Urinary bladder (tissue), 4 donors: ENCODE measurements around the gene PTGIS. TPM values are rescaled to one million over a fixed set of nuclear protein-coding genes. Genes with fewer than 3 reads are reported as not detected.

Experiments
- DNase-seq: peaks from one replicate; pipeline ENCODE4 v3.0.0-alpha.2; 2015; ENCODE audit errors: extremely low spot score
- H3K27ac ChIP-seq: one replicate; pipeline ENCODE4 v1.5.1; 2013; ENCODE audit warnings: low read depth, mild to moderate bottlenecking, moderate library complexity
- H3K36me3 ChIP-seq: one replicate; pipeline ENCODE4 v1.6.1; 2013; ENCODE audit warnings: mild to moderate bottlenecking, moderate library complexity; ENCODE audit not compliant: insufficient read depth
- H3K4me1 ChIP-seq: one replicate; pipeline ENCODE4 v1.6.1; 2013; ENCODE audit warnings: mild to moderate bottlenecking, moderate library complexity; ENCODE audit not compliant: insufficient read depth
- H3K4me3 ChIP-seq: one replicate; pipeline ENCODE4 v1.5.1; 2013; ENCODE audit warnings: low read depth, low read length
- WGBS: extraction: QIAGEN DNeasy Blood & Tissue Kit; methylation state at CpG from one replicate; pipeline ENCODE4 v1.1.7; 2013; 5-methylcytosine and 5-hydroxymethylcytosine counted together
- polyA plus RNA-seq: library from polyadenylated mRNA; stranded (reverse); fragments of 200-250 nt; gene quantifications from one replicate; pipeline ENCODE4 v1.2.3, GENCODE V29; 2013
- total RNA-seq: library from RNA; depleted of rRNA; stranded (reverse); fragments of >200 nt; gene quantifications from one replicate; pipeline ENCODE4 v1.2.3, GENCODE V29; 2014
- donor health status: healthy with polysubstance abuse.
- donor health status: healthy.

Gene PTGIS
- total and polyA plus RNA-seq, 2 donors, result 118 to 142 TPM

DNA sequence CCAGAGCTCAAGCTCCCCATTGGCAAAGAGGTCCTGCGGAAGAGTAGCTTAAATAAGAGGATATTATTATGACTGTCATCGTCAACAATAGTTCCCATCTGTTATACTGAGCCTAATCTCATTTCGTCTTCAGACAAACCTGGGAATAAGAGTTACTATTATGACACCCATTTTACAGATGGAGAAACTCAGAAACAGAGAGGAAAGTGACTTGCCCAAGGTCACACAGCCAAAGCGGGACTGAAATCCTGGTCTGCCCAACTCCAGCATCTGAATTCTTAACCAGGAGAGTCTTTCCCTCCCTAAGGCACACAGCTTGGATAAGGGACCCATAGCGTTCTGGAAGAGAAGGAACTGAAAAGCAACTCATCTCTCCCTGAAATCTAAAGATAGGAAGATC lies 23.4 kb downstream of the PTGIS start:
- H3K27ac ChIP-seq, result no peak overlapping the region
- DNase-seq, result no peak
- H3K4me3 ChIP-seq, result no peak overlapping the region
- H3K36me3 ChIP-seq, result no peaks in the 10 kb centered on the region
- 93% methylated on average over 5 of the region's 5 CpGs for WGBS
- H3K4me1 ChIP-seq, result no peaks in the 10 kb centered on the region

DNA sequence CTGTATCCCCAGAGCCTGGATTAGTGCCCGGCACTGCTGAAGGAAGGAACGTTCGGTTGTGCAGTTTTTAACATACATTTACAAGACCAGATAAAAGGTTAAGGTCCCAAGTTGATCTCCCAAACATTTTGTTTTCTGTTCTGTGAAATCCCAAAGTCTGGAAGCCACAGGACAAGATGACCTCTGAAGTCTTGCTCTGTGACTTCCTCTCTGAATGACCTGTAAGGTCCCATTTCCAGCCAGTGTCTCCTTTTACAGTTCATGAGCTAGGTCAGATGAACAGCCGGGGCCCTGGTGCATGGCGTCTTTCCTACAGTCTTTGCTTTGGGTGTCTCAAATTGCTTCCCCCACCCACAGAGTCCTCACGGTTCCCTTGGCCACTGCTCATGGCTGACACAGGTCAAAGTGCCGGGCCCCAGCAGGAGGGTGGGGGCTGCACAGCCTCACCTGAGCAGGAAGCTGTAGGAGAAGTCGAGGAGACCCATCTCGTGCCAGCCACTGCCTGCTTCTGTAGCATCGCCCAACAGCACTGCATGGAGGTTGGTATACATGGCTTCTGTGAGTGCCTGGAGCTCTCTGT lies 24.0 kb downstream of the PTGIS start:
- Histone ChIP-seq H3K27ac (no peak overlapping the region), H3K36me3 (no peaks in the 10 kb centered on the region), H3K4me3 (no peak overlapping the region), H3K4me1 (no peaks in the 10 kb centered on the region)
- WGBS, result 73% methylated on average over 10 of the region's 10 CpGs
- DNase-seq, result no peak

DNA sequence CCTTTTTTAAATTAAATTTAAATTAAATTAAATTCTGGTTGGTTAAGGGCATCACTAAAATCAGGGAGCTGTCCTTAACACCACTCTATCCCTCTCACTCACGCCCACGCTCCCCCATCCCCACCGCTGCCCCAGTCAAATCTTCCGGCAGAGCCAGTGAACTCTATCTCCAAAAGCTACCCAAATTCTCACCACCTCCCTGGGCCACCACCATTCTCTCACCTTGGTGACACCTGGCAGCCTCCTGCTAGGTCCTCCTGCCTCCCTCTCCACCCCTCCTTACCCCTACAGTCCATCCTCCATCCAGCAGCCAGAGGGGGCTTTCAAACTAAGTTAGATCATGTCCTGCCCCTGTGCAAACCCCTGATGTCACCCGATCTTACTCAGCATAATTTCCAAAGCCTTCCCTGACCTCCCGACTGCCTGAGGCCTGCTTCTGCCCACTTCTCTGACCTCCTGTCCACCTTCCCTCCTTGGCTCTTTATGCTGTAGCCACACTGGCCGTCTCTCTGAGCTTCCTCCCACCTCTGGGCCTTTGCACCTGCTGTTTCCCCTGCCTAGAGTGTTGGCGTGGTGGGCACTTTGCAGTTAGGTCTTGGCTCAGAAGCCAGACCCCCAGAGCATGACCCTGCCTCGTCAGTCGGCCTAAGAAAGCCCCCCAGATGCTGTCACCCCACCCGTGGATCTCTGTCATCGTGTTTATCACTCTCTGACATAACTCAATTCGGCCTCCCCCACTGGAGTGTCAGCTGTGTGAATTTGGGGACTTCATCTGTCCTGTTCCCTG lies 24.7 kb downstream of the PTGIS start:
- Histone ChIP-seq H3K4me3 (no peak overlapping the region), H3K27ac (no peak overlapping the region), H3K4me1 (no peaks in the 10 kb centered on the region), H3K36me3 (no peaks in the 10 kb centered on the region)
- WGBS, result 81% methylated on average over 13 of the region's 13 CpGs
- no peak for DNase-seq

DNA sequence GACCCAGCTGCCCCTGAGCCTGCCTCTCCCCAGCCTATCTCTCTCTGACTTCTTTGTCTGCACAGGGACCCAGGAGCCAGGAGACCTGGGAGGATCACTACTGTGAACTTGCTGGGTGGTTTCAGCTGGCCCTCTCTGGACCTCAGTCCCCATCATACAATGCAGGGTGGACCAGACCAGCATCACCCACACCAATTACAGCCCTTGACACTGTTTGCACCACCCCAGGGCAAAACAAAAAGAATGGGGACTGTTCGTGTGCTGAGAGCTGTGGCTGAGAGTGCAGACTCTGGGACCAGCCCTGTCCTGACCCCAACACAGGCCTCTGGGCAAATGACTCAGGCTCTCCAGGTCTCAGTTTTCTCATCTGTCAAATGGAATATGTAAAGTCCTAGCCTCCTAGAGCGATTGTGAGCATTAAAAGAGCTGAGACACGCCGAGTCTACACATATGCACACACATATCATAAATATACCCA lies 25.4 kb downstream of the PTGIS start:
- Histone ChIP-seq H3K27ac (no peak overlapping the region), H3K36me3 (no peaks in the 10 kb centered on the region), H3K4me3 (no peak overlapping the region), H3K4me1 (no peaks in the 10 kb centered on the region)
- WGBS, result 85% methylated on average over 4 of the region's 4 CpGs
- DNase-seq, result no peak

DNA sequence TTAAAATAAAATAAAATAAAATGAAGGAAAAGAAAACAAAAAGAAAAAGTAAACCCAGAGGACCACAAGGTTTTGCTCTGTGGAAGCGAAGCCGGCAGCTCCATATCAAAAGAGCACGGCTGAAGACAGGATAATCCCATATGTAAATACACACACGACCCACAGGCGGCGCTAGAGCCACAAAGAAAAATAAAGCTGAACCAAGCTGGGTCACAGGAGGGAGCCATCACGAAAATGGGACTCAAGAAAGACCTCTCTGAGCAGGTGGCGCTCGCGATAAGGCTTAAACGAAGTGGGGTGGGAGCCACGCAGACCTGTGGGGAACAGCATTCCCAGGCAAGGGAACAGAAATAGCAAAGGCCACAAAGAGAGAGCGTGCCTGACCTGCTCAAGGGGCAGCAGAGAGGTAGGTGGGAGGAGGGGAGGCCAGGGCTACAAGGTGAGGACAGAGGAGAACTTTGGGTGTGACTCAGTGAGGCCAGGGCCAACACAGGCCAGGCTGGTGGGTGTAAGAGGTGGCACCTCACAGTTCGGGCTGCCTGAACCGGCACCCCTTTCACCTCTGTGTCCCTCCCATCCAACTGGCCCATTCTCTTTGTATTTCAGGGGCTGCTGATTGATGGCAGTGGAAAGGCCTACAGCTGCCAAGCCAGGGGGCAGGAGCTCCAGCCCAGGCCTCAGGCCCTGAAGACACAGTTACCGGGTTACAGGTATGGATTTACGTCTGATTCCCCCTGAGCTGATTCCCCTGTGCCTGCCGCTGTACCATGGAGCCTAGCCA lies 26.0 kb downstream of the PTGIS start:
- Histone ChIP-seq H3K36me3 (no peaks in the 10 kb centered on the region), H3K4me1 (no peaks in the 10 kb centered on the region), H3K27ac (no peak overlapping the region), H3K4me3 (no peak overlapping the region)
- DNase-seq, result no peak
- 48% methylated on average over 18 of the region's 18 CpGs for WGBS

DNA sequence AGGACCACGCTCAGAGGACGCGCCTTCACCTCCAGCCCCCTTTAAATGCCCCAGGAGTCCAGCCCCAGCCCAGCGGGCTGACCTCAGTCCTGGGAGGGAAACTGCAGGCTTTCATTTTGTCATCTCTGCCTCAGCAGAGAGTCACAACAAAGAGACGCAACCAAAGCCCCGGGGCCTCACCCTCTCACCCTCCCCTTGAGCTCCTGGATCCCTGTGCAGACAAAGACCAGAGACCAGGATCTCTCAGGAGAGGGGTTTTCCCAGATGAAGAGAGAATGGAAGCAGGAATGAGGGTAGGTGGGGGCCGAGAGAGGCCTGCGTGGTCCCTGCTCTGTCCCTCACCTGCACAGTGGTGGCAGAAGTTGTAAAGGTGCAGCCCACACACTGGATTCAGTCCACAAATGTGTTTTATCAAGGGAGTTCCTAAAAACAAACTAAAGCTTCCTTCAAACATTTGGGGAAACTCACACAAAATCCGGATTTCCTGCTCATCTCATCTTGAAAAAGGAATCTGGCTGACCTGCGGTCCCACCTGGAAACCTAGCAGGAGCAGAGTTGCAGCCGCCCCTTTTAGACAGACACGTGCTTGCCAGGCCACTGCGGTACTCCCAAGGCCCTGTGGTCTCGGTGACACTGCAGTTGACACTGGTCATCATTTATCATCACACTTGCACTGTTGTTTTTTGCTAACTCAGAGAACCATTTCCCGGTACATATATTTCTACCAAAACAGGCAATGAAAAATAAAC lies 27.1 kb downstream of the PTGIS start:
- Histone ChIP-seq H3K4me3 (no peak overlapping the region), H3K27ac (no peak overlapping the region), H3K4me1 (no peaks in the 10 kb centered on the region), H3K36me3 (no peaks in the 10 kb centered on the region)
- DNase-seq, result no peak
- WGBS, result 89% methylated on average over 15 of the region's 15 CpGs

DNA sequence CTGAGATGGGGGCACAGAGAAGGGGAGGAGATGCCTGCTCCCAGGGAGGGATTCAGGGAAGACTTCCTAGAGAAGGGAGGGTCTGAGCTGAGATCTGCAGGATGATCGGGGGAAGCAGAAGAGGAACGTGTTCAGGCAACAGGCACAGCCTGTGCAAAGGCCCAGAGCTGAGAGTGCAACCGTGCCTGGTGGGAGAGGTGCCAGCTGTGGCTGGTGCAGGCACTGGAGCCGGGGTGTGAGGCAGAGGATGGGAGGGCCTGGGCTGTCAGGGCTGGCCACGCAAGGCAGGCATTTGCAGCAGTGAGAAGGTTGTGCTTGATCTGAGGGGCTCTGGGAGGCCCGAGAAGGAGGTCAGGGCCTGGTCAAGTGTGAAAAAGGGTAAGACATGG lies 27.7 kb downstream of the PTGIS start:
- 83% methylated on average over 6 of the region's 6 CpGs for WGBS
- DNase-seq, result no peak
- no peaks in the 10 kb centered on the region for H3K36me3 ChIP-seq
- H3K27ac ChIP-seq, result no peak overlapping the region
- H3K4me3 ChIP-seq, result no peak overlapping the region
- H3K4me1 ChIP-seq, result no peaks in the 10 kb centered on the region

DNA sequence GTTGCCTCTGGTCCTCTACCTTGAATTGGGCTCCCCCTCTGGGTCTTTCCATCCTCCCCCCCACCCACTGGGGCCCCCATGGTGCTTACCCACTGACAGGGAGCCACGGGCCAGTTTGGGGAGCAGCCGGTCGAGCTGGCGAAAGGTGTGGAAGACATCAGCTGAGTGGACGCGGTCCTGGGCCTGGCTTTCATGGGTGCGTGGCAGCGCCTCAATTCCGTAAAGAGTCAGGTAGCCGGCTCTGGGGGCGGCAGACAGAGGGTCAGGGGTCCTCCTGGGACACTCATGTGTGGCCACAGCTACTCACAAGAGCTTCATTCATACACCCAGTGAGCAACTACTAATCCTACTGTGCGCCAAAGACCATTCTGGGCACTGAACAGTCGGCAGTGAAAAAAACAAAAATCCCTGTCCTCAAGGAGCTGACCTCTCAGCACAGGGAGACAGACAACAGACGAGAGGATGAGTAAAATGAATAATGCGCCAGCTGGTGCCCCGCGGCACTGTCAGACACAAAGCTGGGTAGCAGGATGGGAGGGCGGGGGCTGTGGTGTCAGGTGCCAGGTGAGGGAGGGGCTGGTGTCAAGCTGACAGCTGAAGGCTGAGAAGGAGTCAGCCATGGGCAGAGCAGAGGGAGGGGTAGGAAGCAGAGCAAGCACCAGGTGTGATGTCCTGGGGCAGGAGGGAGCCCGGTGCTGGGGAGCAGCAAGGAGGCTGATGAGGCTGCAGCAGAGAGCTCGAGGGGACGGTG lies 28.3 kb downstream of the PTGIS start:
- no peaks in the 10 kb centered on the region for H3K4me1 ChIP-seq
- H3K4me3 ChIP-seq, result no peak overlapping the region
- H3K36me3 ChIP-seq, result no peaks in the 10 kb centered on the region
- no peak for DNase-seq
- no peak overlapping the region for H3K27ac ChIP-seq
- 94% methylated on average over 21 of the region's 21 CpGs for WGBS

DNA sequence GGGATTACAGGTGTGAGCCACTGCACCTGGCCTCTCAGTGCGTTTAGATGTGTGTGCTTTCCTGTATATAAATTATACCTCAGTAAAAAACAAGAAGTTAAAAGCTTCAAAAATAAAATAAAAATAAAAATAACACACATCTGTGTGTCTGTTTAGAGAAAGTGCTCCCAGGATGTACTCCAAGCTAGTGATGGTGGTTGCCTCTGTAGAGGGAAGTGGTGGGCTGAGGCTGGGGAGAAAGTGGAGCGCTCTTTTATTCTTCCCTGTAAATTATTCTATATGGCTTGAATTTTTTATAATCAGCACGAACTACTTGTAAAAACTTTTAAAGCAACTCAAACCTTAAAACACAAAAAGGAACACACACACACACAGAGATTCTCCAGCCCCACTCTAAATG lies 29.0 kb downstream of the PTGIS start:
- Histone ChIP-seq H3K4me3 (no peak overlapping the region), H3K4me1 (no peaks in the 10 kb centered on the region), H3K36me3 (no peaks in the 10 kb centered on the region), H3K27ac (no peak overlapping the region)
- 97% methylated on average over 3 of the region's 3 CpGs for WGBS
- DNase-seq, result no peak

DNA sequence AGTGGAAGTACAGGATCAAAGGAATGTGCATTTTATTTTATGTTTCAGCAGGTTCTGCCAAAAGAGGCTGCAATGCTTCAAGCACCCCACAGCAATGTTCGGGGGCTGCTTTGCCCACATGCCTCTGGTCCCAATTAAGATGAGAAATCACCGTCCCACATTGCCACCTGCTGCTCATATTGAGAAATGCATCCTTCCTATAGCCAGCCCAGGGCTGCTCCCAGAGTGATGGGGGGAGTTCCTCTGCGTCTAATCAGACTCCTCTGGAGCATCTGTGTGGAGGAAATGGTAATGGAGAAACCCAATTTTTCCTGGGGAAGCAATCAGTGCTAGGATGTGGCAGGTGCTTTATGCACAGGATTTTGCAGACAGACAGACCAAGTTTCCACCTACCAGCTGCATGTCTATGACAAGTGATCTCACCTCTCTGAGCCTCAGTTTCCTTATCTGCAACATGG lies 33.7 kb downstream of the PTGIS start:
- no peak for DNase-seq
- Histone ChIP-seq H3K4me3 (no peak overlapping the region), H3K4me1 (no peaks in the 10 kb centered on the region), H3K36me3 (peaks cover 2% of the 10 kb centered on the region), H3K27ac (no peak overlapping the region)
- WGBS, result 2% methylated on average over 3 of the region's 3 CpGs

DNA sequence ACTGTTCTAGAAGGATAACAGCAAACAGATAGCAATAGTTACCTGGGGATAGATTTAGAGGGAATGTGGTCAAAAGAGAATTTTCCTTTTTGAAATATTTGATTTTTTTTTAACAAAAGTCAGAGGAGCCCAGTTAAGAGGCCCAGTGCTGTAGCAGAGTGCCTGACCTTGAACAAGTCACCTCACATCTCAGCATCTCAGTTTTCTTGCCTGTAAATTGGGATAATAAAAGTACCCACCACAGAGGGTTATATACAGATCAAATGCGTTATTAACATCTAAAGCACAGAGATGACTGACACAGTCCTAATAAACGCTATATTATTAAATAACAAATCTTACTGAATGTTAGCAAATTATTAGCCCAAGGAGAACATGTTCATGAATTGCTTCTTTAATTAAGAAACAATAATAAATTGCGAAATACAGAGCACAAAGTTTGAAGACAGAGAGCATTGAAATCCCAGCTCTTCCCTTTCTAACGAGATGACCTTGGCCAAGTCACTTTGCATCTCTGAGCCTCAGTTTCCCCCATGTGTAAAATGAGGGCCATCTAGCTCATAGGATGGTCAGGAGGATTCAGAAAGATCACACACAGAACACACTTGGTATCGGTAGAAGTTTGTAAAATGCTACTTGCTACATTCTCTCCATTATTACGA lies 35.5 kb downstream of the PTGIS start:
- peaks cover 2% of the 10 kb centered on the region for H3K36me3 ChIP-seq
- H3K4me1 ChIP-seq, result no peaks in the 10 kb centered on the region
- no peak overlapping the region for H3K4me3 ChIP-seq
- no peak overlapping the region for H3K27ac ChIP-seq
- 91% methylated on average over 6 of the region's 6 CpGs for WGBS
- no peak for DNase-seq

DNA sequence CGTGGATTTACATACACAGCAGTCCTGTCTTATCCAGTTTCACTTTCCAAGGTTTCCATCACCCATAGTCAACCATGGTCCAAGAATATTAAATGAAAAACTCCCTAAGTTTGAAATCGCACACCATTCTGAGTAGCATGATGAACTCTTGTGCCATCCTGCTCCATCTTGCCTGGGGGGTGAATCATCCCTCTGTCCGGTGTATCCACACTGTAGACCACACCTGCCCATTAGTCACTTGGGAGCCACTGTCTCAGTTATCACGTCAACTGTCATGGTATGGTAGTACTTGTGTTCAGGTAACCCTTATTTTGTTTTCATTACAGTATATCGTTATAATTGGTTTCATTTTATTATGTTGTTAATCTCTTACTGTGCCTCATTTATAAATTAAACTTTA lies 38.5 kb downstream of the PTGIS start:
- Histone ChIP-seq H3K27ac (no peak overlapping the region), H3K4me3 (no peak overlapping the region), H3K4me1 (no peaks in the 10 kb centered on the region), H3K36me3 (peaks cover 2% of the 10 kb centered on the region)
- DNase-seq, result no peak
- WGBS, result 86% methylated on average over 5 of the region's 5 CpGs
